Measurements from ENCODE around the gene CEP295NL. TPM values are rescaled to one million over a fixed set of nuclear protein-coding genes. Genes with fewer than 3 reads are reported as not detected.

The CEP295NL gene
- total RNA-seq, 1 experiment from 2014 or later: 0.66 TPM

GRCh38 chr17:78892062-78892456 is 10.9 kb downstream of the CEP295NL start:
- H3K23me2 ChIP-seq (ENCODE audit: insufficient read length, low read depth, low read length, poor library complexity, severe bottlenecking): no peaks in the 10 kb centered on the region

More at GRCh38 chr17:78892062-78892456, 10.9 kb downstream of the CEP295NL start:
- Histone ChIP-seq H2BK12ac (ENCODE audit: insufficient read length, low read depth, low read length) (no peak overlapping the region), H4K20me1 (ENCODE audit: control insufficient read depth, insufficient read depth, insufficient read length) (no peaks in the 10 kb centered on the region), H4K91ac (ENCODE audit: insufficient read length, low read depth, low read length) (no peak overlapping the region), H2BK5ac (ENCODE audit: insufficient read length, low read length) (no peak overlapping the region), H3K4ac (ENCODE audit: low read depth, low read length) (no peak overlapping the region), H3T11ph (ENCODE audit: low read length) (no peak overlapping the region), H2BK15ac (ENCODE audit: low read depth, low read length) (no peak overlapping the region), H3K23ac (ENCODE audit: insufficient read length, low read depth, low read length) (no peak overlapping the region), H3K9me3 (ENCODE audit: control insufficient read depth, low read depth, low read length) (no peaks in the 10 kb centered on the region), H2AK5ac (ENCODE audit: insufficient read length, low read length) (no peak overlapping the region), H2AFZ (ENCODE audit: low read length) (no peak overlapping the region), H3K14ac (ENCODE audit: insufficient read depth, low read length) (no peak overlapping the region), H3K79me1 (ENCODE audit: insufficient read depth, low read depth, low read length, poor library complexity, severe bottlenecking) (no peaks in the 10 kb centered on the region), H3K56ac (ENCODE audit: insufficient read length, low read depth, low read length) (no peak overlapping the region), H3K9ac (ENCODE audit: extremely low read depth, insufficient read length, low read length) (no peak overlapping the region), H3K18ac (ENCODE audit: insufficient read length, low read depth, low read length) (no peak overlapping the region), H3K4me2 (ENCODE audit: insufficient read depth, insufficient read length, low read length) (no peak overlapping the region), H4K5ac (ENCODE audit: insufficient read length, low read depth, low read length) (no peak overlapping the region), H3K27ac (ENCODE audit: insufficient read length, low read depth, low read length) (no peak overlapping the region), H2BK20ac (ENCODE audit: low read depth, low read length, poor library complexity, severe bottlenecking) (no peak overlapping the region), H4K8ac (replicated peaks; ENCODE audit: insufficient read length, low read depth, low read length) (no peak overlapping the region), H2BK120ac (ENCODE audit: low read depth, low read length, poor library complexity, severe bottlenecking) (no peak overlapping the region), H3K27me3 (ENCODE audit: insufficient read depth, low read length) (no peaks in the 10 kb centered on the region), H3K4me1 (ENCODE audit: insufficient read depth, low read length) (no peaks in the 10 kb centered on the region), H3K79me2 (ENCODE audit: insufficient read depth, low read length) (0 out of 2 replicates have a peak, but pooled peaks cover 3% of the 10 kb centered on the region)
- Mint-ChIP-seq H3K36me3 (ENCODE audit: insufficient read depth in 1 of 3, low read depth in 3 of 3) (peaks cover 0 to 6% (median 0%) of the 10 kb centered on the region in 3 experiments; a peak in 3 of 7 replicates), H3K4me3 (no peak overlapping the region), H3K27ac (peak overlapping the region in 1 of 3 experiments; percentile 78; a peak in 3 of 7 replicates), H3K9me3 (no peaks in the 10 kb centered on the region; a peak in 1 of 5 replicates), H3K27me3 (ENCODE audit: low read depth) (no peaks in the 10 kb centered on the region), H3K4me1 (peaks cover 0 to 9% of the 10 kb centered on the region in 2 experiments; a peak in 1 of 4 replicates)
- DNase-seq: no peak
- TF ChIP-seq CTCF (conservative IDR thresholded peaks at IDR 0.05): no peak
- no CpG with 5 or more reads among the region's 14 CpGs for WGBS (ENCODE audit: extremely low coverage, insufficient read length, low lambda C conversion rate)

Data from H9 (cell line).